Suprapubic skin (tissue), 4 donors: ENCODE data around the gene ELL.
A peak's percentile ranks its signal among the peaks of the same experiment; 100 is the strongest.

Experiments
- CTCF ChIP-seq, 2 donors: fragments of 200-600 bp in 1 of 2; fragments of 450-650 bp in 1 of 2; sonication (generic) in 1 of 2; IDR thresholded peaks; one replicate each; pipeline ENCODE4 v1.5.1; 2016 to 2019; ENCODE audit warnings: antibody characterized with exemption in 2 of 2, mild to moderate bottlenecking in 1 of 2, moderate library complexity in 1 of 2
- POLR2A ChIP-seq, 2 donors: fragments of 450-650 bp; IDR thresholded peaks; one replicate each; pipeline ENCODE4 v1.6.1; 2017; ENCODE audit warnings: antibody characterized with exemption in 2 of 2, mild to moderate bottlenecking in 2 of 2, moderate library complexity in 2 of 2
- POLR2AphosphoS5 ChIP-seq, 3 donors: sonication (generic); formaldehyde crosslinking; IDR thresholded peaks; one replicate each; pipeline ENCODE4 v1.6.1; 2017; ENCODE audit warnings: antibody characterized with exemption in 3 of 3

GRCh38 chr19:18416778-18417249 lies 105.1 kb downstream of the ELL start:
- TF ChIP-seq POLR2AphosphoS5 (IDR thresholded peaks at IDR 0.05): no peak
- no peak for TF ChIP-seq CTCF (IDR thresholded peaks at IDR 0.05)
- peak in 1 of 2 donors; percentile 15 for TF ChIP-seq POLR2A (IDR thresholded peaks at IDR 0.05)
